Measurements from ENCODE around the gene LTB.
A peak's percentile ranks its signal among the peaks of the same experiment; 100 is the strongest.
"Not testable (repeated sequence)": the region's sequence is repeated elsewhere in the genome, so short reads cannot be mapped to it uniquely, and the experiment has no call there.

LTB gene

DNA sequence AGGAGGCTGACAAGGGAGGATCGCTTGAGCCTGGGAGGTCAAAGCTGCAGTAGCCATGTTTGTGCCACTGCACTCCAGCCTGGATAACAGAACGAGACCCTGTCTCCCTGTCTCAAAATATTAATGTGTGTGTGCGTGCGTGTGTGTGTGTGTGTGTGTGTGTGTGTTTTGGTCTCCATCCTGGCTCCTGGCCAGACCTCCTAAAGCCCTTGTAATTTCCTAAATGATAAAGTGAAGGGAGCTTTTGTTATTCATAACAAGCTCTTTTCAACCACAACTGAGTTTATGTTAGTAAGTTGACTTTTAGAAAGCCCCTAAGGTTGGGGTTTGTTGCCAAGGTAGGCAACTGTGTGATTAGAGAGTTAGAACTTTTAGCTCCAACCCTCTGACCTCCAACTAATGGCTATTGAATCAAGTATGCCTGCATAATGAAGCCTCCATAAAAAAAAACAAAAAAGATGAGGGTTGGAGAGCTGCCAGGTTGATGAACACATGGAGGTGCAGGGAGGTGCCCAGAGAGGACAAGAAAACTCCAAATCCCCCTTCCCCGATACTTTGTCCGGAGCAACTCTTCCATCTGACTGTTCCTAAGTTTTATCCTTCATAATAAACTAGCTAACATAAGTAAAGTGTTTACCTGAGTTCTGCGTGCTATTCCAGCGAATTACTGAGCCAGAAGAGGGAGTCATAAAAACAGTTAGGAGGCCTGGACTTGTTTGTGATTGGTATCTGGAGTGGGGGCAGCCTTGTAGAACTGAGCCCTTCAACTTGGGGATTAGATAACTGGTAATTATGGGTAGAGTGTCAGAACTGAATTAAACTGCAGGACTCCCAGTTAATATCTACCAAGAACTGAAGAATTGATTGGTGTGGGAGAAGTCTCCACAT lies 27.5 kb upstream of the LTB start:
- no peak for DNase-seq (ENCODE audit: low spot score)

DNA sequence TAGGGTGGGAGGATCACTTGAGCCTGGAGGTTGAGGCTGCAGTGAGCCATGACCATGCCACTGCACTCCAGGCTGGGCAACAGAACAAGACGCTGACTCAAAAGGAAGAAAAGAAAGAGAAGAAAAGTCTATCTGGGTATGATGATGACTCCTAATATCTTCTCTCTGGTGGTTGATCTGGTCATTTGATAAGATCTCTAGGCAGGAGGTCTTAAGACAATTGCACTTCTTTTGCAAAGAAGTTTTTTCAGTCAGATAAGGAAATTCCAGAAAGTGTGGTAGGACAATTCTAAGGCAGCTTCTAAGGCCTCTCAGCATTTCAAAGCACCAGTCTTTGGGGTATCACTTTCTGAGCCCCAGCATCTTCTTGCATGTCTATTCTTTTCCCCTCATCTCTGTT lies 25.1 kb upstream of the LTB start:
- no peak for DNase-seq (ENCODE audit: low spot score)

DNA sequence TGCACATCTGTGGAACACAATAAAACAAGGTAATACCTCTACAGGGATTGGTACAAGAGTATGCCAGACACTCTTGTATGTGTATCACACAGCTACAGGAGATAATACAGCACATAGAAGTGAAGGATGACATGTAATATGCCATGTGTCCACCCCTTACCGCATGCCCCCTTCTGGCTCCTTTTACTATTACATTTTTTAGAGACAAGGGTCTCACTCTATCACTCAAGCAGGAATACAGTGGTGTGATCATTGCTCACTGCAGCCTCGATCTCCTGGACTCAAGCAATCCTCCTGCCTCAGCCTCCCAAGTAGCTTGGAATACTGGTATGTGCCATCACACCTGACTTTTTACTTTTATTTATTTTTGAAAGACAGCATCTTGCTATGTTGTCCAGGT lies 14.8 kb upstream of the LTB start:
- DNase-seq (ENCODE audit: low spot score) = no peak

DNA sequence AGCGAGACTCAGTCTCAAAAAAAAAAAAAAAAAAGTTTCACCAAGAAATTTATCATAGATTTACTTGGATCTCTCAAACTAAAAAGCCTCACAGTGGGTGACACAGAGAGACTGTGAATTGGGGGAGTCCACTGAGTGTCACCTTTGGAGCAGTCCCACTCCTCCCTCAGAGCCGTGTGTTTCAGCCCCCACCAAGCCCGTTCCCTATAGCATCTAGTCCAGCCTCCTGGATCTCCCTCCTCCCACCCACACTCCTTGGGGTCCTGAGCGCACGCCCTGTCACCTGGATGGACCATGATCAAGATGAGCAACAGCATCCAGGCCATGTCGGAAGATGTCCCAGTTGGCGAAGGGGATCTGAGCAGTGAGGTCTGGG lies 10.2 kb upstream of the LTB start:
- no peak for DNase-seq (ENCODE audit: low spot score)

DNA sequence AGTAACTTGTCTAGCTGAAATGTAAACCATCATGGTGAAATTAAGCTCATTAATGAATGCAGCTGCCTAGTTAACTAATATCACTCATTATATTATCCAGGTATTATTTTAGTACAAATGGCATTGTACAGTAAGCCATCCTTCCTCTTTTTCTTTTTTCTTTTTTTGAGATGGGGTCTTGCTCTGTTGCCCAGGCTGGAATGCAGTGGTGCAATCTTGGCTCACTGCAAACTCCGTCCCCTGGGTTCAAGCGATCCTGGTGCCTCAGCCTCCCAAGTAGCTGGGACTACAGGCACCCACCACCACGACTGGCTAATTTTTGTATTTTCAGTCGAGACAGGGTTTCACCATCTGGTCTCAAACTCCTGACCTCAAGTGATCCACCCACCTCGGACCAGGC lies 8.5 kb upstream of the LTB start:
- not testable (repeated sequence) for DNase-seq (ENCODE audit: low spot score)

DNA sequence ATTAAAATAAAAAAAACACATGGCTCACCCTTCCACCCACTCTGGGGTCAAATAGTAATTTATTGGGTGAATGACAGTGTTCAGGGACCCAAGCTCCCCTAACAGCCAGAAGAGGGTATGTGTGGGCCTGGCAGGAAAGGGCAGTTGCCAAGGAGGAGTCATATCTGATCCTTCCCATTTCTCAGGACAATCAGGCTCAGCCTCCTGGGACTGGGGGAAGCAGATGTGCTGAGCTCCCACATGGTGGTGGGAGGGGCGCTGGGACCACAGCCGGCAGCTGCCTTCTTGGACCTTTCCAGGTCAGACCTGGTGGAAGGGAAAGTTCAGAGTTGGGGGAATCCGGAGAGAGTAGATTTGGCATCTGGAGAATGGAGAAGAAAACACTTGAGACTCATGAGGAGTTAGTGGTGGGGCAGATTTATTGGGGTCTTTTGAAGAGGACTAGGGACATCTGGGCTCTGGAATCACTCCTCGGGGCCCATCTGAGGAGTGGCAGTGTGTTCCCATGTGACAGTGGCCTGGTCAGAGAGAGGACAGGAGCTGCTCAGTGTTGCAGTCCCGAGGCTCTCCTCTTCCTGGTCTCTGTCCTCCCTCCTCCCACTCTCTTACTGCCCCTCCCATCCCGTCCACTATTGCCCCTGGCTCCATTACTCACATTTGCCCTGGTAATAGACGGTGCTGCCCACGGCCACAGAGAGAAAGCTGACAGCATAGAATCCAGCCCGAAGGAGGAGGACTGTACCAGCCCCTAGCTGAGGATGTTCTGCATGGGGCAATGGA lies 6.8 kb upstream of the LTB start:
- DNase-seq (ENCODE audit: low spot score) = no peak

DNA sequence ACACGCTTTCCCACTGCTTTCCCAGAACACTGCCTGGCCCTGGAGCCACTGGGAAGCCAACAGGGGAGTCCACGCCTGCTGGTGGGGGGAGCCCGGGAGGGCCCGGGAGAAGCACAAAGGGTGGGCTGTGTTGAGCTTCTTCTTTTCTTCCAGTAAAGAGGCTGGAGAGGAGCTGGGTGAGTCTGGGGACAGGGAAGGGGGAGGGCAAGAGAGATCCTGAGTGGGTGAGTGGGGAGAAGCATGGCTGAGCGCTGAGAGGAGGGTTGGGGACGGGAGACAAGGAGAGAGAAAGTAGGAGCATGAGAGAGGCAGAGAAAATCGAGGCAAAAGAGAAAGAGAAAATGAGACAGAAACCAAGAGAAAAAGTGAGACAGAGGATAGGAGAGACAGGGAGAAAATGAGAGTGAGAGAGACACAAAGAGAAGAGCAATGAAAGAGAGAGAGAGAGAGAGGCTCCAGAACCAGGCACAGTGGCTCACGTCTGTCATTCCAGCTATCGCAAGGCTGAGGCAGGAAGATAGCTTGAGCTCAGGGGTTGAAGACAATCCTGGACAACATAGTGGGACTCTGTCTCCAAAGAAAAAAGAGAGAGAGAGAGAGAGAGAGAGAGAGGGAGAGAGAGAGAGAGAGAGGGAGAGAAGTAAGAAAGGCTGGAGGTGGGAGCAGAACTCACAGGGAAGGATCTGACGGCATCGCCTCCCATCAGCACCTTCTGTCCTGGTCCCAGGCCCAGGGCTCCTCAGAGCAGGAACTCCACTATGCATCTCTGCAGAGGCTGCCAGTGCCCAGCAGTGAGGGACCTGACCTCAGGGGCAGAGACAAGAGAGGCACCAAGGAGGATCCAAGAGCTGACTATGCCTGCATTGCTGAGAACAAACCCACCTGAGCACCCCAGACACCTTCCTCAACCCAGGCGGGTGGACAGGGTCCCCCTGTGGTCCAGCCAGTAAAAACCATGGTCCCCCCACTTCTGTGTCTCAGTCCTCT lies 5.9 kb upstream of the LTB start:
- no peak for DNase-seq (ENCODE audit: low spot score)

DNA sequence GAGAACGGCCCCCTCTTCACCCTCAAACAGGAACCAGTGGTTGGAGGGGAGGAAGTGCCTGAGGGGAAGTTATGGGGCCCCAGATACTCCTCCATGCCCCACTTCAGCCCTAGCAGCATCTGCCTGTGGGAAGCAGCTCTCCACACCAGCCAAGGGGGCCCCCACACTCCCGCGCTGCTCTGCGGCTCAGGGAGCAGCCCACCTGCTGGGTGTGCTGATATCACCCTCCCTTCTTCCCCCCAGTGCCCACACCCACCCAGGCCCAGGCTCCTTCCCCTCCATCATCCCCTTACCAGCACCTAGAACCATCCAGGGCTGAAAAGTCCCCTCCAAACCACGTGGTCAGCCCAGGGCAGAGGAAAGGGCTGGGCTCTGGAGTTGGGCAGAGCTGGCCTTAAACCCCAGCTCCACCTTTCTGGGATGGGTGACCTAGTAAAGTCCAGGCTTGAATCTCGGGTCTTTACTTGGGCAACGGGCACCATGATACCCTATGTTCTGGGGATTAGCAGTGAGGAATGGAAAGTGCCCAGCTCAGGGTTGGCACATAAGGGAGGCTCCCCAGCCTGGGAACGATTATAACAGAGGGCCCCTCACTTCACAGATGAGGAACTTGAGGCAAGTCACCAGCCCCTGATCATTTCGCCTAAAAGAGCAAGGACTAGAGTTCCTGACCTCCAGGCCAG lies 4.5 kb upstream of the LTB start:
- DNase-seq (ENCODE audit: low spot score) = no peak

DNA sequence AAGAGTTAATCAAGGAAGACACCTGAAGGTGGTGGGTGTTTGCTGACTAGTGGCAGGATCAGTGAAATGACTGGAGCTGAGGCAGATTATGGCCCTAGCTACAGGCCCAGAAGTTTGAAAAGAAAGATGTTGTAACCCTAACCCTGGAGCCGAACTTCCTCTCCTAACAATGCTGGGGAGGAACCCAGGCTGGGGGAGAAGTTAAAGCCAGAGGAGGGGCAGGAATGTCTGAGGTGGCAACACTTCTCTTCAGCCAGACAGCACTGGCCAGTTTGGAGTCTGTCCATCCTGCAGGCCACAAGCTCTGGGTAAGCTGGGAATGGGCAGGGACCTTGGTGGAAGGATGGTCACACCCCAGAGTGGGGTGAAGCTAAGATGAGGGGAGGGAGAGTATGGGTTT lies 3.8 kb upstream of the LTB start, which contains the start of gene LST1:
Gene LST1, plus strand, starts transcription at position 270 of the 400 bp plus-strand sequence. CDS start 1,023 bp downstream, outside the sequence.
- DNase-seq (ENCODE audit: low spot score) = no peak

DNA sequence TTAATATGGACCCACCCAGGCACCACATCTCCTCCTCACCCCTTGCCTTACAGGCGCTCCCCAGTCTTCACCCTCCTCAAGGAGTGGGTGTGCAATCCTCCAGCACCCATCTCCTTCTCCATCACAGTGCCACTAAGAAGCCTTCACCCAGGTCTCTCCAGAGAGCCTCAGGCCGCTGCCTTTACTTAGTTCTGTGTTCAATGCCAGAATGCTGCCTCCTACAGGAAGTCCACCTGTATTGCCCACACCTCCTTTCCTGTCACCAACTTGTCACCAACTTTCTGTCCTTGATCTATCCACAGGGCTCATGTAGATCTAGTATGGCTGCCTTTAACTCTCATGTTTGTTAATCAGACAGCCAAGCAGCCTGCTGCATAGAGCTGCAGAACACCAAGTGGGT lies 3.3 kb upstream of the LTB start:
- no peak for DNase-seq (ENCODE audit: low spot score)

DNA sequence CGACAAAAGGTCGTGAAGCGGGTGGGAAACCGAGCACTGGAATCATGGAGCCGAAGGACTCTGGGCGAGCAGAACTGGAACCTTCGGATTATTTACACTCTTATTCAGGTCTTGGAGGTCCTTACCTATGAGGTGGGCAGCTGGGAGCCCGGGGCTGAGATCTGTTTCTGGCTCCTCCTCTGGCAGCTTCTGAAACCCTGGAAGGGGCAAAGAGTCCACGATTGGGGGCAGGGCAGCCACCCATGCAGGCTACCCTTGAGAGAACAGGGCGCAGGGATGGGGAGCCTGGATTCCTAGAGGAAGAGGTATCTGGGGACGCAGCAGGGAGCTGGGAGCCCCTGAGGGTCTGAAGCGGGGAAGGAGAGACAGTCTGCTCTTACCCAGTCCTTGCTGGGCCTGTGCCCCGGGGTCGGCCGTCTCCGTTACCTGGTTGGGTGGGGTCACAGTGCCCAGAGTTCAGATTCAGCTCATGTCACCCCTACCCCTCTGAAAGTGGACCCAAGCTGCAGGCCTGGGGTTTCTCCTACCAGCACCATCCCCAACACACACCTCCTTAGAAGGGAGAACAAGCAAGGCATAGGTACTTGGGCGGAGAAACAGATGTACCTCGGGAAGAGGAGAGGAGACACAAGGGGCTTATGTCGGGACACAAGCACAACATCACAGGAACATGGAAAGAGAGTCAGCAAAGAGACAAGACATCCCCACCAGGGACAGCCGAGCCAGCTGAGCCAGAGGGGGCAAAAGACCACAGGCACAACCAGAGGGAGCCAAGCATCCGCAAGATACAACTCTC lies 592 bp downstream of the LTB start:
- no peak for DNase-seq (ENCODE audit: low spot score)

DNA sequence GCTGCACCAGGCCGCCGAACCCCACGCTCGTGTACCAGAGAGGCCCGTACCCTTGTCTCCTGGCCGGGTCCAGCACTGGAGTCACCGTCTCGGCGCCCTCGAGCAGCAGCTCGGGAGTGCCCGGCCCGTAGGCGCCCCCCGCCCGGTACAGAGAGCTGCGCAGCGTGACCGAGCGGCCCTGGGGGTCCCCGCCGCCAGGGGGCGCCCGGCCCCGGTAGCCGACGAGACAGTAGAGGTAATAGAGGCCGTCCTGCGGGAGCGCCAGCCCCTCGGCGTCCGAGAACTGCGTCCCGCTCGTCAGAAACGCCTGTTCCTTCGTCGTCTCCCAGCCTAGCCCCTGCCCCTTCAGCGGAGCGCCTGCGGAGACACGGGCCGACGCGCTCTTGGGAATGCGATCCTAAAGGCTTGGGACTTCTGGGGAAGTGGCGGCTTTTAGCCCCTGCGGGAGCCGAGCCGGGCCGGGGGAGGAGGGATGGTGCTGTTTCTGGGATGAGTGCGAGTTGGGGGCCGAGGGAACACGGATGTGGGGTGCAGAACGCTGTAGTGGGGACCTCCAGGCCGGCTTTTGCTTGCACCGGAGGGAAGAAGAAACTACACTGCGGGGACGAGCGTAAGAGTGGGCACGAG lies 1.3 kb downstream of the LTB start:
- peak; percentile 93 for DNase-seq (ENCODE audit: low spot score)

DNA sequence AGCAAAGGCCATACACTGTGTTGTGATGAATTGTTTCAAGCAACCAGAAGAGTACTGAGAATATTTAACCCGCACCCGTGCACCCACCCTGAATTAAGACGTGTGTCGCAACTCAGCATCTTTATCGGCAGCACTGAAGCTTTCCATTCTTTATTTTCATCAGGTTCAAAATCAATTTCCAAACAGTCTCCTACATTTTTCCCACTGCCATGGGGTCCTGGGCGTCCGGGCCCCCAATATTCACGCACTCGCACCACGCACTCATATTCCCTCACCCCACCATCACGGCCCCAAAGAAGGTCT lies 1.8 kb downstream of the LTB start:
- DNase-seq (ENCODE audit: low spot score) = no peak

DNA sequence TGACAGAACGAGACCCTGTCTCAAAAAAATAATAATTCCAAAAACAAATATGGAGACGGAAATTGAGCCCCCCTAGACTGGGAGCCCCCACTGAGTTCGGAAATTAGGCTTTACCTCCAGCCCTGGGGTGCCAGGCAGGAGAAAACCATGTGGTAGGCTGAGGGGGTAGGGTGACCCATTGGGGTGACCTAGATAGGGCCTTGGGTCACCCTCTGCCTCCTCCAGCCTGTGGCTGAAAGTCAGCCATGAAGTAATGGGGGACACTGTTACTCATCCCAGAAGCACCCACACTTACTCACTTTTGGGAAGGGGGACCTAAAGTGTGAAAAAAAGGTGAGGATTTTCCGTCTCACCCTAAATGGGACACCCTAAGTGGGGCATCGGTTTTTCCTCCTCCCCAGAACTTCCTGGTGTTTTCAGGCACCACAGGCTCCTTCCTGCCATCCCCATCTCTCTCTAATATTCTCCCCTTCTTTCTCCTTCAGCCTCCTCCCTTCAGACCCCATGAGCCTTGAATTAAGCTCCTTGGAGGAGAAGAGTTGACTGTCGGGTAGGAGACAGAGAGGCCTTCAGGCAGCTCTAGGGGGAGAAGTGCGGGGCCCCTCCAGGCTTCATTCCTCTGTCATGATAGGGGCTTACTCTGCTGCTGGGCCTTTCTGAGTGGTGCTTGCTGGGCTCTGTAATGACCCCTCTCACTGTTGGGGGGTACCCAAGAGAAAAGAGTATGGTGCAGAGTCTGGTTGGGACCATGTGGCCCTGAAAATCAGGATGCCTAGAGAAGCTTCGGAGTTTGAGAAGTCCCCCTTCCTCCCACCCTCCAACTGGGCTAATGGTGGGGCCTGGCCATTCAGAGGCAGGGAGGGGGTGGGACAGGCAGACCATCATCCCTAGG lies 2.4 kb downstream of the LTB start:
- no peak for DNase-seq (ENCODE audit: low spot score)

DNA sequence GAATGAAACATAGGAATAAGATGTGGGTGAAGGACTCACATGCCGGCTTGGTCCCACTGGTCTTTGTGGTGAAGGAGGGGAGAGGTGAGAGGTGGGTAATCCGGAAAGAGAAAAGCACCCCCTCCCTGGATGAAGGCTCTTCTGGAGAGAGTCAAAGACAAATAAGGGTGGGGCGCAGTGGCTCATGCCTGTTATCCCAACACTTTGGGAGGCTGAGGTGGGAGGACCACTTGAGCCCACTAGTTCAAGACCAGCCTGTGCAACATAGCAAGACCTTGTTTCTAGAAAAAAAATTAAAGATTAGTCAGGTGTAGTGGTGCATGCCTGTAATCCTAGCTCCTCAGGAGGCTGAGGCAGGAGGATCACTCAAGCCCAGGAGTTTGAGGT lies 3.1 kb downstream of the LTB start:
- no peak for DNase-seq (ENCODE audit: low spot score)

DNA sequence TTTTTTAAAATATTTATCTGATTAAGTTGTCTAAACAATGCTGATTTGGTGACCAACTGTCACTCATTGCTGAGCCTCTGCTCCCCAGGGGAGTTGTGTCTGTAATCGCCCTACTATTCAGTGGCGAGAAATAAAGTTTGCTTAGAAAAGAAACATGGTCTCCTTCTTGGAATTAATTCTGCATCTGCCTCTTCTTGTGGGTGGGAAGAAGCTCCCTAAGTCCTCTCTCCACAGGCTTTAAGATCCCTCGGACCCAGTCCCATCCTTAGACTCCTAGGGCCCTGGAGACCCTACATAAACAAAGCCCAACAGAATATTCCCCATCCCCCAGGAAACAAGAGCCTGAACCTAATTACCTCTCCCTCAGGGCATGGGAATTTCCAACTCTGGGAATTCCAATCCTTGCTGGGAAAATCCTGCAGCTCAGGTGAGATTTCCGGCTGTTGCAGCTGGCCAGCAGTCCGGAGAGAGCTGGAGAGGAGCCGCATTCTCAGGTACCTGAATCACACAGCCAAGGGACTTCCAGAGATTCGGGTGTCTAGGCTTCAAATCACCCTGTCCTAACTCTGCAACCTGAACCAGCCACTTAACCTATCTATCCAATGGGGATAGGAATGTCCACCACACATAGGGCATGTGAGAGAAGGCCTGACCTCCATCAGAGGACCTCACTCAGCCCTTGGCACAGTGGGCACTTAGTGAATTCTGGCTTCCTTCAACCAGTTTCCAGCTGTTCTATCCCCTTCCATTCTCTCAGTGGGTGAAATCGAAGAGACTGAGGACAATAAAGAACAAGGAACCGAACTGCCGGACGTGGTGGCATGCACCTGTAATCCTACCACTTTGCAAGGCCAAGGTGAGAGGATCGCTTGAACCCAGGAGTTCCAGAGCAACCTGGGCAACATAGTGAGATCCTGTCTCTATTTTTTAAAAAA lies 3.8 kb downstream of the LTB start:
- DNase-seq (ENCODE audit: low spot score) = no peak

DNA sequence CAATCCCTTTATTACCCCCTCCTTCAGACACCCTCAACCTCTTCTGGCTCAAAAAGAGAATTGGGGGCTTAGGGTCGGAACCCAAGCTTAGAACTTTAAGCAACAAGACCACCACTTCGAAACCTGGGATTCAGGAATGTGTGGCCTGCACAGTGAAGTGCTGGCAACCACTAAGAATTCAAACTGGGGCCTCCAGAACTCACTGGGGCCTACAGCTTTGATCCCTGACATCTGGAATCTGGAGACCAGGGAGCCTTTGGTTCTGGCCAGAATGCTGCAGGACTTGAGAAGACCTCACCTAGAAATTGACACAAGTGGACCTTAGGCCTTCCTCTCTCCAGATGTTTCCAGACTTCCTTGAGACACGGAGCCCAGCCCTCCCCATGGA lies 4.7 kb downstream of the LTB start:
- DNase-seq (ENCODE audit: low spot score) = no peak

DNA sequence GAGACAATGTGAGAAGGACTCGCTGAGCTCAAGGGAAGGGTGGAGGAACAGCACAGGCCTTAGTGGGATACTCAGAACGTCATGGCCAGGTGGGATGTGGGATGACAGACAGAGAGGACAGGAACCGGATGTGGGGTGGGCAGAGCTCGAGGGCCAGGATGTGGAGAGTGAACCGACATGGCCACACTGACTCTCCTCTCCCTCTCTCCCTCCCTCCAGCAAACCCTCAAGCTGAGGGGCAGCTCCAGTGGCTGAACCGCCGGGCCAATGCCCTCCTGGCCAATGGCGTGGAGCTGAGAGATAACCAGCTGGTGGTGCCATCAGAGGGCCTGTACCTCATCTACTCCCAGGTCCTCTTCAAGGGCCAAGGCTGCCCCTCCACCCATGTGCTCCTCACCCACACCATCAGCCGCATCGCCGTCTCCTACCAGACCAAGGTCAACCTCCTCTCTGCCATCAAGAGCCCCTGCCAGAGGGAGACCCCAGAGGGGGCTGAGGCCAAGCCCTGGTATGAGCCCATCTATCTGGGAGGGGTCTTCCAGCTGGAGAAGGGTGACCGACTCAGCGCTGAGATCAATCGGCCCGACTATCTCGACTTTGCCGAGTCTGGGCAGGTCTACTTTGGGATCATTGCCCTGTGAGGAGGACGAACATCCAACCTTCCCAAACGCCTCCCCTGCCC lies 5.2 kb downstream of the LTB start:
- DNase-seq (ENCODE audit: low spot score) = no peak

Measured in ecto neural progenitor cell (in vitro differentiated cells).